ENCODE data around the gene QPRT. TPM values are rescaled to one million over a fixed set of nuclear protein-coding genes. Genes with fewer than 3 reads are reported as not detected.

Gene QPRT
- total and polyA plus RNA-seq, 2 donors (not counting 3 experiments of a cell fraction or from before 2014, with no cell fraction given): 0.40 to 0.44 TPM

DNA sequence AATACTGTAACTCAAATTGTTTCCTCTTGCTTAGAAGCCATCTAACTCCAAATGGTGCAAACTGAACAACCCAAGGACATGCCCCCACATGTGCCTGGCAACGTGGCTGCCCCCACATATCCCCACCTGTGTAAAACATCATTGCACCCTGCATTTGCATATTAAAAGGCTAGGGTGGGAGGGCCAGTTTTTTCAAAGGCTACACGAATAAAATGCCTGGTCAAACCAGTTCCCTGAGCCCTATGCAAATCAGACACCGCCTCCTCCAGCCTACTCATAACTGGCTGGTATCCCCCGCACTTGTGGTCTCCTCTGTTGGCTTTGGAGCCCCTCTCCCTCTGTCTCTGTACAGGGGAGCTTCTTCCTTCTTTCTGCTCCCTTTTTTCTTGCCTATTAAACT lies 40.1 kb downstream of the QPRT start:
- H3K9ac ChIP-seq (replicated peaks; ENCODE audit: extremely low read depth, insufficient read depth, low read length): no peak overlapping the region
- no peaks in the 10 kb centered on the region for H3K36me3 ChIP-seq (ENCODE audit: control insufficient read depth in 2 of 2, extremely low read depth in 1 of 2, insufficient read depth in 2 of 2, low read length in 2 of 2)
- H4K20me1 ChIP-seq (replicated peaks; ENCODE audit: control insufficient read depth, extremely low read depth, insufficient read depth, low read length): no peaks in the 10 kb centered on the region
- TF ChIP-seq JUN (IDR thresholded peaks at IDR 0.05; ENCODE audit: borderline replicate concordance, insufficient read depth, insufficient read length, low read depth) (no peak), EZH2 (IDR thresholded peaks at IDR 0.05; ENCODE audit: borderline replicate concordance, low read depth, low read length, severe bottlenecking) (no peak), POLR2AphosphoS5 (IDR thresholded peaks at IDR 0.05; ENCODE audit: insufficient read depth, low read depth, low read length) (no peak), MAX (IDR thresholded peaks at IDR 0.05; ENCODE audit: insufficient read depth, insufficient read length) (no peak), POLR2A (IDR thresholded peaks at IDR 0.05; ENCODE audit: low read depth, low read length) (no peak), GATA2 (IDR thresholded peaks at IDR 0.05; ENCODE audit: insufficient read depth, insufficient read length, low read depth, low read length) (no peak)
- TF ChIP-seq, protein P1, sequence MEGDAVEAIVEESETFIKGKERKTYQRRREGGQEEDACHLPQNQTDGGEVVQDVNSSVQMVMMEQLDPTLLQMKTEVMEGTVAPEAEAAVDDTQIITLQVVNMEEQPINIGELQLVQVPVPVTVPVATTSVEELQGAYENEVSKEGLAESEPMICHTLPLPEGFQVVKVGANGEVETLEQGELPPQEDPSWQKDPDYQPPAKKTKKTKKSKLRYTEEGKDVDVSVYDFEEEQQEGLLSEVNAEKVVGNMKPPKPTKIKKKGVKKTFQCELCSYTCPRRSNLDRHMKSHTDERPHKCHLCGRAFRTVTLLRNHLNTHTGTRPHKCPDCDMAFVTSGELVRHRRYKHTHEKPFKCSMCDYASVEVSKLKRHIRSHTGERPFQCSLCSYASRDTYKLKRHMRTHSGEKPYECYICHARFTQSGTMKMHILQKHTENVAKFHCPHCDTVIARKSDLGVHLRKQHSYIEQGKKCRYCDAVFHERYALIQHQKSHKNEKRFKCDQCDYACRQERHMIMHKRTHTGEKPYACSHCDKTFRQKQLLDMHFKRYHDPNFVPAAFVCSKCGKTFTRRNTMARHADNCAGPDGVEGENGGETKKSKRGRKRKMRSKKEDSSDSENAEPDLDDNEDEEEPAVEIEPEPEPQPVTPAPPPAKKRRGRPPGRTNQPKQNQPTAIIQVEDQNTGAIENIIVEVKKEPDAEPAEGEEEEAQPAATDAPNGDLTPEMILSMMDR (IDR thresholded peaks at IDR 0.05; ENCODE audit: extremely low read depth in 1 of 2, insufficient read depth in 1 of 2, low read depth in 1 of 2, low read length in 2 of 2): no peak
- no peak overlapping the region for H2AFZ ChIP-seq (ENCODE audit: low read depth, low read length)
- H3K9me3 ChIP-seq (replicated peaks; ENCODE audit: control insufficient read depth, insufficient read depth, low read length): no peaks in the 10 kb centered on the region
- no peaks in the 10 kb centered on the region for H3K79me2 ChIP-seq (ENCODE audit: control insufficient read depth, insufficient read depth, low read length)
- H3K27me3 ChIP-seq (ENCODE audit: control insufficient read depth in 2 of 2, insufficient read depth in 2 of 2, low read length in 2 of 2): peaks cover 0 to 3% of the 10 kb centered on the region in 2 experiments
- no TSS peak for BruUV-seq (replicated peaks)
- ChIA-PET CTCF (interaction anchor here (1.5 to 5.4 kb wide), 2 partner anchors 10 to 66 kb away, joined by 4 to 22 read pairs; no protein-coding TSS in a partner anchor), POLR2A (no interaction called here)
- dilution Hi-C loops (cut with MboI; ENCODE audit: extremely low pct_ligation_motif_present, low sequenced_read_pairs) (no loop called here), intact Hi-C loops (cut with micrococcal nuclease) (no loop called here)
- FAIRE-seq (no peak), DNase-seq (ENCODE audit: low read depth, low spot score) (no peak)
- no peaks in the 10 kb centered on the region for H3K4me1 ChIP-seq (ENCODE audit: control insufficient read depth, extremely low read depth, insufficient read depth, low read length)
- no peak overlapping the region for H3K4me3 ChIP-seq (replicated peaks in 1 of 3; ENCODE audit: insufficient read depth in 1 of 3, low read depth in 1 of 3, low read length in 3 of 3)
- H3K27ac ChIP-seq (ENCODE audit: insufficient read depth, low read depth, low read length): no peak overlapping the region
- H3K9me1 ChIP-seq (replicated peaks; ENCODE audit: control insufficient read depth, extremely low read depth, insufficient read depth, low read length): no peaks in the 10 kb centered on the region
- H3K4me2 ChIP-seq (ENCODE audit: insufficient read depth, low read length): no peak overlapping the region

Data from endothelial cell of umbilical vein (primary cell).